Smooth muscle cell (in vitro differentiated cells): ENCODE results near the gene SIK3. TPM values are rescaled to one million over a fixed set of nuclear protein-coding genes. Genes with fewer than 3 reads are reported as not detected.

Experiments
- DNase-seq: peaks from one replicate; lab custom pipeline; 2025; ENCODE audit not compliant: unreplicated experiment; lab: John Stamatoyannopoulos, UW
- H2AFZ ChIP-seq: fragments of 200-600 bp; sonication (generic); 2 replicates; pipeline ENCODE4 v1.6.0; 2016; ENCODE audit warnings: antibody characterized with exemption, low read depth, mild to moderate bottlenecking
- H3F3A ChIP-seq: fragments of 200-600 bp; sonication (generic); 2 replicates; pipeline ENCODE4 v1.6.0; 2017; ENCODE audit warnings: antibody characterized with exemption, low read depth
- H3K27ac ChIP-seq: fragments of 200-600 bp; sonication (generic); 2 replicates; pipeline ENCODE4 v1.5.1; 2016; ENCODE audit warnings: low read depth, mild to moderate bottlenecking
- H3K27me3 ChIP-seq: fragments of 200-600 bp; sonication (generic); 2 replicates; pipeline ENCODE4 v1.6.1; 2016; ENCODE audit warnings: low read depth, mild to moderate bottlenecking
- H3K36me3 ChIP-seq: fragments of 200-600 bp; sonication (generic); 2 replicates; pipeline ENCODE4 v1.5.1; 2016; ENCODE audit warnings: low read depth
- H3K4me1 ChIP-seq: fragments of 200-600 bp; sonication (generic); 2 replicates; pipeline ENCODE4 v1.5.1; 2016; ENCODE audit warnings: low read depth
- H3K4me2 ChIP-seq: fragments of 200-600 bp; sonication (generic); 2 replicates; pipeline ENCODE4 v1.6.0; 2016; ENCODE audit warnings: mild to moderate bottlenecking
- H3K4me3 ChIP-seq: fragments of 200-600 bp; sonication (generic); 2 replicates; pipeline ENCODE4 v1.5.1; 2016; ENCODE audit warnings: mild to moderate bottlenecking
- H3K79me2 ChIP-seq: fragments of 200-600 bp; sonication (generic); 2 replicates; pipeline ENCODE4 v1.6.0; 2016; ENCODE audit warnings: low read depth, mild to moderate bottlenecking
- H3K9ac ChIP-seq: fragments of 200-600 bp; sonication (generic); 2 replicates; pipeline ENCODE4 v1.6.0; 2016; ENCODE audit warnings: low read depth
- H3K9me3 ChIP-seq: fragments of 200-600 bp; sonication (generic); replicated peaks from 2 replicates; pipeline ENCODE4 v1.5.1; 2016; ENCODE audit warnings: low read depth
- H4K20me1 ChIP-seq: fragments of 200-600 bp; sonication (generic); 2 replicates; pipeline ENCODE4 v1.6.0; 2016; ENCODE audit warnings: low read depth
- CTCF ChIP-seq: fragments of 200-600 bp; sonication (generic); IDR thresholded peaks from 2 replicates; pipeline ENCODE4 v1.5.1; 2017; ENCODE audit warnings: borderline replicate concordance, mild to moderate bottlenecking, antibody characterized with exemption; ENCODE audit not compliant: insufficient read depth, poor library complexity, severe bottlenecking
- WGBS: methylation state at CpG from one replicate; pipeline ENCODE4 v1.1.7; 2016; ENCODE audit warnings: low lambda C conversion rate; 5-methylcytosine and 5-hydroxymethylcytosine counted together
- polyA plus RNA-seq: library from polyadenylated mRNA; unstranded; fragments of >200 nt; fragmentation: Nextera tagmentation; extraction: Ambion mirVana; gene quantifications from 2 replicates; pipeline ENCODE4 v1.2.1, GENCODE V29; 2016
- total RNA-seq: library from RNA; depleted of rRNA; stranded (reverse); fragments of >200 nt; gene quantifications from 2 replicates; pipeline ENCODE4 v1.2.3, GENCODE V29; 2014

The SIK3 gene
- total and polyA plus RNA-seq, 2 experiments from 2014 or later, result 11.0 to 11.9 TPM

- H2AFZ ChIP-seq, result no peak overlapping the region
- H3K27ac ChIP-seq, result peak overlapping the region; percentile 73
- H3K36me3 ChIP-seq, result no peaks in the 10 kb centered on the region
- H3K4me2 ChIP-seq, result peak overlapping the region; percentile 27
- no peak for DNase-seq
- H3K79me2 ChIP-seq, result no peaks in the 10 kb centered on the region
- no peak overlapping the region for H3K4me3 ChIP-seq
- H4K20me1 ChIP-seq, result peaks cover 7% of the 10 kb centered on the region
- H3K4me1 ChIP-seq, result no peaks in the 10 kb centered on the region
- WGBS, result 50% methylated on average over 5 of the region's 5 CpGs
- TF ChIP-seq CTCF, result no peak
- H3K27me3 ChIP-seq, result no peaks in the 10 kb centered on the region
- H3F3A ChIP-seq, result no peaks in the 10 kb centered on the region
- no peak overlapping the region for H3K9ac ChIP-seq
- H3K9me3 ChIP-seq, result no peaks in the 10 kb centered on the region
These were observed 245.8 kb downstream of the SIK3 start for GRCh38 chr11:116852261-116853031.

DNA sequence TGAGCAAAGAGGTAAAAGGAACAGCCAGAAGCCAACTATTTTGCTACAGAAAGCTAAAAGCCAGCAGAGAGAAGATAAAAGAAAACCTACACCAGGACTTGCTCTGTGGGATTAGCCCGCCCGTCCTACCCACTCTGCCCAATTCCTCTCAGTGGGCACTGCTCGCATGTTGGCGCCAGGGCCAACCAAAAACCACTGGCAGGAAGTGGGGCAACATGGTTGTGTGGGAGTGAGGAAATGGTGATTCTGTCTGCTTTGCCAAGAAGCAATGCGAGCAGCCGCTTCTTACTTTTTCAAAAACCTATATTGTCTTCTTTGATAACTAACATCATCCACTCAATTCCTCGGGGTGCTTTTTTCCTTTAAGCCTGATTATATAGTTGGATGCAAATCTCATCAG is 246.6 kb downstream of the SIK3 start:
- Histone ChIP-seq H3K4me1 (no peaks in the 10 kb centered on the region), H2AFZ (no peak overlapping the region), H3K9me3 (no peaks in the 10 kb centered on the region), H4K20me1 (peaks cover 7% of the 10 kb centered on the region), H3K36me3 (no peaks in the 10 kb centered on the region), H3K79me2 (no peaks in the 10 kb centered on the region), H3K9ac (no peak overlapping the region), H3K27ac (peak overlapping the region; percentile 73), H3F3A (no peaks in the 10 kb centered on the region), H3K4me3 (no peak overlapping the region), H3K4me2 (peak overlapping the region; percentile 27), H3K27me3 (no peaks in the 10 kb centered on the region)
- DNase-seq, result no peak
- TF ChIP-seq CTCF, result no peak
- WGBS, result 79% methylated on average over 7 of the region's 7 CpGs

- Histone ChIP-seq H3K9me3 (no peaks in the 10 kb centered on the region), H3K27ac (no peak overlapping the region), H3K4me1 (no peaks in the 10 kb centered on the region), H3K4me2 (no peak overlapping the region), H3F3A (no peaks in the 10 kb centered on the region), H4K20me1 (peaks cover 7% of the 10 kb centered on the region), H3K9ac (no peak overlapping the region), H3K36me3 (no peaks in the 10 kb centered on the region), H3K79me2 (no peaks in the 10 kb centered on the region), H2AFZ (no peak overlapping the region), H3K27me3 (no peaks in the 10 kb centered on the region), H3K4me3 (no peak overlapping the region)
- WGBS, result over 99% methylated on average over 6 of the region's 6 CpGs
- no peak for TF ChIP-seq CTCF
- no peak for DNase-seq
These were observed 248.7 kb downstream of the SIK3 start for GRCh38 chr11:116849486-116849885.

- no peak for DNase-seq
- 98% methylated on average over 12 of the region's 12 CpGs for WGBS
- Histone ChIP-seq H3K4me1 (no peaks in the 10 kb centered on the region), H3F3A (no peaks in the 10 kb centered on the region), H2AFZ (no peak overlapping the region), H3K4me3 (no peak overlapping the region), H3K27me3 (no peaks in the 10 kb centered on the region), H3K9ac (no peak overlapping the region), H3K79me2 (no peaks in the 10 kb centered on the region), H3K27ac (no peak overlapping the region), H4K20me1 (peaks cover 7% of the 10 kb centered on the region), H3K4me2 (no peak overlapping the region), H3K36me3 (no peaks in the 10 kb centered on the region), H3K9me3 (no peaks in the 10 kb centered on the region)
- TF ChIP-seq CTCF, result no peak
These were observed 249.2 kb downstream of the SIK3 start for GRCh38 chr11:116849060-116849459.
